ENCODE results near the gene ATXN7L1. TPM values are rescaled to one million over a fixed set of nuclear protein-coding genes. Genes with fewer than 3 reads are reported as not detected.

The ATXN7L1 gene
- polyA plus RNA-seq, 1 experiment: 2.7 TPM

DNA sequence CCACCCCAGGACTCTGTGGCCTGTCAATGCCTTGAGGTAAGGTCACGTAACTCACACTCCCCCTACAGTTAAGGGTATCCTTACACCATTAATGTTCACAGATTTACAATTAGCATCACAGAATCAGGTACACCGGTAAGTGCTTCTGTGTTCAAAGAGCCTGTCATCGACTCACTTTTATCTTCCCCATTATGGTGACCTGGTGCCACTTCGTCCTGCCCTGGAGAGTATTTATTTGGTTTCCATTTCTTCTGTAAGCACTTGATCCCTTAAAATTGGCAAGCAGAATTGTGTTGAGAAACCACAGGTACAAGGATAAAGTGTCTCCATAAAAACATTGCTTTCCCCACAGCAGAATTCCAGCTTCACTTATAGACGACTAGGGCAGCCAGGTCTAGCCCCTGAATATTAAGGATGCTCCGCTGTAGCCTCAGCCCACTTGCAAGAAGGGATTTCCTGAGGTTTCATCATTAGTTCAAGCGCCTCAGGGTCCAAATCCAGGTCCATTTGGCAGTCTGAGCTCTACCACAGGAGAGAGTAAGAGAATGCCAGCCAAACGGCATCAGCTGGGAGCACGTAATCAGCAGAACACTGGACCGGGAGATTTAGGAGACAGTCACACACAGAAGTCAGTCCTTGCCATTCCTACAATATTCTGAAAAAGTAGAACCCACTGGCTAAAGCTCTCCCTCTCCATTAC lies 10.1 kb downstream of the ATXN7L1 start:
- TF ChIP-seq, protein P1, sequence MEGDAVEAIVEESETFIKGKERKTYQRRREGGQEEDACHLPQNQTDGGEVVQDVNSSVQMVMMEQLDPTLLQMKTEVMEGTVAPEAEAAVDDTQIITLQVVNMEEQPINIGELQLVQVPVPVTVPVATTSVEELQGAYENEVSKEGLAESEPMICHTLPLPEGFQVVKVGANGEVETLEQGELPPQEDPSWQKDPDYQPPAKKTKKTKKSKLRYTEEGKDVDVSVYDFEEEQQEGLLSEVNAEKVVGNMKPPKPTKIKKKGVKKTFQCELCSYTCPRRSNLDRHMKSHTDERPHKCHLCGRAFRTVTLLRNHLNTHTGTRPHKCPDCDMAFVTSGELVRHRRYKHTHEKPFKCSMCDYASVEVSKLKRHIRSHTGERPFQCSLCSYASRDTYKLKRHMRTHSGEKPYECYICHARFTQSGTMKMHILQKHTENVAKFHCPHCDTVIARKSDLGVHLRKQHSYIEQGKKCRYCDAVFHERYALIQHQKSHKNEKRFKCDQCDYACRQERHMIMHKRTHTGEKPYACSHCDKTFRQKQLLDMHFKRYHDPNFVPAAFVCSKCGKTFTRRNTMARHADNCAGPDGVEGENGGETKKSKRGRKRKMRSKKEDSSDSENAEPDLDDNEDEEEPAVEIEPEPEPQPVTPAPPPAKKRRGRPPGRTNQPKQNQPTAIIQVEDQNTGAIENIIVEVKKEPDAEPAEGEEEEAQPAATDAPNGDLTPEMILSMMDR (IDR thresholded peaks at IDR 0.05; ENCODE audit: insufficient read depth, low read depth, low read length): no peak
- no peak for DNase-seq (ENCODE audit: low read depth)
- Histone ChIP-seq H3K36me3 (ENCODE audit: control insufficient read depth, insufficient read depth, low read length) (peaks cover 1% of the 10 kb centered on the region; the same call in 1 of the 2 replicates), H3K27me3 (ENCODE audit: control insufficient read depth, insufficient read depth, low read length) (no peaks in the 10 kb centered on the region), H3K4me3 (ENCODE audit: low read depth, low read length) (no peak overlapping the region)
- POLR2A ChIA-PET: no interaction called here
- CTCF ChIA-PET: no interaction called here

DNA sequence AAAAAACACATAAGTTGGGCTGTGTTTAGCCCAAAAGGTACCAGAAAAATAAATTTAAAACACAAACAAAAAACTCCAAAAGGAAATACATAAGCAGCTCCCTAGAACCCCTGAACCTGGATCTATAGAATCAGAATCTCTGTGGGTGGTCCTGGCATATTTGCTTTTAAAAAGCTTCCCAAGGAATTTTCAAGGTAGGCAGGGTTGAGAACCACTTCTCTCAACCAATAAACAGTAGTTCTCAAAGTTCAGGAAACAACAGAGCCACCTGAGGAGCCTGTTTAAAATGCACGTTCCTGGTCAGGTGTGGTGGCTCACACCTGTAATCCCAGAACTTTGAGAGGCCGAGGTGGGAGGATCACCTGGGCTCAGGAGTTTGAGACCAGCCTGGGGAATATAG lies 12.5 kb downstream of the ATXN7L1 start:
- no peak for DNase-seq (ENCODE audit: low read depth)
- CTCF ChIA-PET: interaction anchor here (1.2 kb wide), 1 partner anchor 103 kb away, joined by 3 read pairs; no protein-coding TSS in a partner anchor
- TF ChIP-seq, protein P1 (IDR thresholded peaks at IDR 0.05; ENCODE audit: insufficient read depth, low read depth, low read length): no peak
- POLR2A ChIA-PET: no interaction called here
- Histone ChIP-seq H3K36me3 (ENCODE audit: control insufficient read depth, insufficient read depth, low read length) (peaks cover 1% of the 10 kb centered on the region; the same call in 1 of the 2 replicates), H3K27me3 (ENCODE audit: control insufficient read depth, insufficient read depth, low read length) (no peaks in the 10 kb centered on the region), H3K4me3 (ENCODE audit: low read depth, low read length) (no peak overlapping the region)

DNA sequence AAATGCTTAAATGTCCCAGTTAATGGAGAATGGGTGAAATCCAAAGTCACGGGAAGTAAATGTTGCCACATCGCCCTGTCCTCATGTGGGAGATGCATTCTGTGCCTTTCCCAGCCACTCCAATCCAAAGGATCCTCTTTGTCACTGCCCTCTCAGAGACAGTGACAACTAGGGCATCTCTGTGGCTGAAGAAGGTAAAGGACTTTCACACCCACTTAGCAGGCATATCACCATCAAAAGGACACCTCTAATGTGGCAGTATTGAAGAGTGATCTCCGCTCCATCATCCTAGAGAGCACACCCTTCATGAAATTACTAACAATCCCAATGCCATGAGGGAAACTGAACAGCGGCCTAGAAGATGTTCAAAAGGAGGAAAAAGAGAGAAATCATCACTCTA lies 13.6 kb downstream of the ATXN7L1 start:
- no peaks in the 10 kb centered on the region for H3K27me3 ChIP-seq (ENCODE audit: control insufficient read depth, insufficient read depth, low read length)
- no peak for DNase-seq (ENCODE audit: low read depth)
- no peak overlapping the region for H3K4me3 ChIP-seq (ENCODE audit: low read depth, low read length)
- TF ChIP-seq, protein P1 (IDR thresholded peaks at IDR 0.05; ENCODE audit: insufficient read depth, low read depth, low read length): no peak
- POLR2A ChIA-PET: no interaction called here
- H3K36me3 ChIP-seq (ENCODE audit: control insufficient read depth, insufficient read depth, low read length): peaks cover 1% of the 10 kb centered on the region; the same call in 1 of the 2 replicates
- CTCF ChIA-PET: interaction anchor here (1.2 kb wide), 1 partner anchor 14 kb away, joined by 3 read pairs; no protein-coding TSS in a partner anchor

DNA sequence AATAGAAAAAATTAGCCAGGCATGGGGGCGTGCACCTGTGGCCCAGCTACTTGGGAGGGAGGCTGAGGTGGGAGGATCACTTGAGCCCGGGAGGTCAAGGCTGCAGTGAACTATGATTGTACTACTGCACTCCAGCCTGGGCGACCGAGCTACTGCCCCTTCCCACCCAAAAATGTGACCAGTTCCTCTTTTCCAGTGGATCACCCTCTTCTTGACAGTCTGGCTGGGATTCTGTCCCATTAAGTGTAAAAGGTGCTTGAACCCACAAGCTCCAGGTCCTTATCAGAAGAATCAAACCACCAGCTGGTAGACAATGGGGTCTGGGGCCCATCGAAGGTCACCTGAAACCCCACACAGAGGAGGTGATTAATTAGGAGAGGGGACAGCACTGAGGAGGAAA lies 14.1 kb downstream of the ATXN7L1 start:
- TF ChIP-seq, protein P1 (IDR thresholded peaks at IDR 0.05; ENCODE audit: insufficient read depth, low read depth, low read length): no peak
- no peak for DNase-seq (ENCODE audit: low read depth)
- ChIA-PET POLR2A (no interaction called here), CTCF (interaction anchor here (1.2 kb wide), 1 partner anchor 15 kb away, joined by 3 read pairs; no protein-coding TSS in a partner anchor)
- no peak overlapping the region for H3K4me3 ChIP-seq (ENCODE audit: low read depth, low read length)
- H3K27me3 ChIP-seq (ENCODE audit: control insufficient read depth, insufficient read depth, low read length): no peaks in the 10 kb centered on the region
- peaks cover 1% of the 10 kb centered on the region; the same call in 1 of the 2 replicates for H3K36me3 ChIP-seq (ENCODE audit: control insufficient read depth, insufficient read depth, low read length)

DNA sequence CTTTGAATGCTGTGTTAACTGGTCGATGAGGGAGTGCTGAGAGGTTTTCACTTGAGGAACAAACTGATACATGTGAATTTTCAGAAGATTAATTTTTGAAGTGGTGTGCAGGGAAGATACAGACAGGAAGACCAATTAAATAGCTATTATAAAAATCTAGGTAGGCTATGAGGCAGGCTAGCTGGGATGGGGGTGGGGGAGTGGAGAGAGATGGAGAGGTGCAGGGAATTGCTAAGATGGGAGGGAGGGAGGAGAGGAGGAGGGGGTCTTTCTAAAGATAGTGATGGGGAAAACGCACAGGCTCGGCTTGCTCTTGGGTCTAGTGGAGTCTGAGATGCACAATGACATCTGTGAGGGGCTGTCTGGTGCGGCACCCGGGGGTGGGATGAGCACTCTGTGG lies 15.2 kb downstream of the ATXN7L1 start:
- POLR2A ChIA-PET: no interaction called here

More for the DNA sequence above, 15.2 kb downstream of the ATXN7L1 start:
- DNase-seq (ENCODE audit: low read depth): no peak
- no peaks in the 10 kb centered on the region for H3K36me3 ChIP-seq (ENCODE audit: control insufficient read depth, insufficient read depth, low read length)
- TF ChIP-seq, protein P1 (IDR thresholded peaks at IDR 0.05; ENCODE audit: insufficient read depth, low read depth, low read length): no peak
- CTCF ChIA-PET: interaction anchor here (1.3 kb wide), 1 partner anchor 100 kb away, joined by 4 read pairs; no protein-coding TSS in a partner anchor
- H3K27me3 ChIP-seq (ENCODE audit: control insufficient read depth, insufficient read depth, low read length): no peaks in the 10 kb centered on the region
- no peak overlapping the region for H3K4me3 ChIP-seq (ENCODE audit: low read depth, low read length)

Data from BJ (cell line).